Thoracic aorta (tissue), 2 donors: ENCODE measurements around the gene TMEM119. TPM values are rescaled to one million over a fixed set of nuclear protein-coding genes. Genes with fewer than 3 reads are reported as not detected.

Experiments
- ATAC-seq: fragments of 150-250 bp; one replicate; pipeline ENCODE4 v1.8.0; 2017; ENCODE audit warnings: low read depth; ENCODE audit not compliant: insufficient number of reproducible peaks, low FRiP score
- DNase-seq: peaks from one replicate; pipeline ENCODE4 v3.0.0-alpha.2; 2020; ENCODE audit warnings: low spot score
- H3K27ac ChIP-seq, 2 donors: fragments of 200-600 bp; sonication (generic); 1 replicate in 1 of 2; 2 replicates in 1 of 2; pipeline ENCODE4 v1.5.1; 2016; ENCODE audit warnings: mild to moderate bottlenecking in 2 of 2, moderate library complexity in 2 of 2
- H3K27me3 ChIP-seq: fragments of 200-600 bp; sonication (generic); replicated peaks from 2 replicates; pipeline ENCODE4 v1.6.0; 2016; ENCODE audit warnings: mild to moderate bottlenecking; ENCODE audit not compliant: insufficient read depth
- H3K36me3 ChIP-seq: fragments of 200-600 bp; sonication (generic); one replicate; pipeline ENCODE4 v1.5.1; 2016
- H3K4me1 ChIP-seq, 2 donors: fragments of 200-600 bp; sonication (generic); 1 replicate in 1 of 2; 2 replicates in 1 of 2; pipeline versions ENCODE4 v1.5.1 to v1.6.0; 2016; ENCODE audit warnings: low read depth in 2 of 2, mild to moderate bottlenecking in 1 of 2; ENCODE audit not compliant: control insufficient read depth in 1 of 2
- H3K4me3 ChIP-seq: fragments of 200-600 bp; sonication (generic); 2 replicates; pipeline ENCODE4 v1.5.1; 2016; ENCODE audit warnings: mild to moderate bottlenecking
- H3K9me3 ChIP-seq: fragments of 200-600 bp; sonication (generic); 2 replicates; pipeline ENCODE4 v1.5.1; 2016
- CTCF ChIP-seq: fragments of 200-600 bp; sonication (generic); IDR thresholded peaks from one replicate; pipeline ENCODE4 v1.5.1; 2019; ENCODE audit warnings: antibody characterized with exemption
- total RNA-seq, 2 donors: library from RNA; depleted of rRNA; stranded (reverse); fragments of >200 nt; gene quantifications; one replicate each; pipeline versions ENCODE4 v1.1.0 to v1.2.3, GENCODE V29; 2016

TMEM119 gene
- total RNA-seq, 2 donors from 2014 or later, result 4.1 to 4.6 TPM

DNA sequence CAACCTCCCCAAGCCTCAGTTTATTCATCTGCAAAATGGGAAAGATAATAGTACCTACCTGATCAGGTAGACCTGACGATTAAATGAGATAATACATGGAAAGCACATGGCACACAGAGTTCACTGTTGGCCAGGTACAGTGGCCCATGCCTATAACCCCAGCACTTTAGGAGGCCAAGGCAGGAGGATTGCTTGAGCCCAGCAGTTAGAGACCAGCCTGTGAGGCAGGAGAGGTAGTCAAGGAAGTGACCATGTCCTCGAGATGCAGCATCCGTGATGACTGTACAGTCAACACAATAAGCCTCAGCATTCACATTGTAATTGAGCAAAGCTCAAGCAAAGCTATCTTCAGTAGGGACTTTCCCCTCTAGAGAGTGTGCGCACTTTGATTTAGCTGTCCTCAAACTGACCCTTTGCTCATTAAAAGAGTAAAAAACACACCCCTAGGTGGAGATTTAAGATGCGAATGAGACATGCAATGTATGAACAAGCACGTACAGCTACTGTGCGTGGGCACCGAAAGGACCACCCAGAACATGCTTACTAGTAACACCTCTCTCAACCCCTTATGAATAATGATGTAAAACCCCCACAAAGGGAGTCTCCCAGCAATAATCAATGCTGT, 25.6 kb downstream of the TMEM119 start:
- TF ChIP-seq CTCF, result no peak
- ATAC-seq (no peak), DNase-seq (no peak)
- Histone ChIP-seq H3K27ac (no peak overlapping the region), H3K4me1 (no peaks in the 10 kb centered on the region), H3K9me3 (no peaks in the 10 kb centered on the region), H3K36me3 (peaks cover 13% of the 10 kb centered on the region), H3K27me3 (no peaks in the 10 kb centered on the region), H3K4me3 (no peak overlapping the region)

GRCh38 chr12:108571609-108572165, 26.2 kb downstream of the TMEM119 start:
- H3K27ac ChIP-seq, result no peak overlapping the region
- ATAC-seq (no peak), DNase-seq (no peak)
- no peaks in the 10 kb centered on the region for H3K27me3 ChIP-seq
- H3K4me1 ChIP-seq, result no peaks in the 10 kb centered on the region
- H3K4me3 ChIP-seq, result no peak overlapping the region
- TF ChIP-seq CTCF, result no peak
- no peaks in the 10 kb centered on the region for H3K9me3 ChIP-seq
- peaks cover 19% of the 10 kb centered on the region for H3K36me3 ChIP-seq

- peaks cover 3 to 6% of the 10 kb centered on the region in 2 donors for H3K4me1 ChIP-seq
- no peak overlapping the region for H3K4me3 ChIP-seq
- DNase-seq (no peak), ATAC-seq (no peak)
- peaks cover 24% of the 10 kb centered on the region for H3K36me3 ChIP-seq
- no peaks in the 10 kb centered on the region for H3K27me3 ChIP-seq
- TF ChIP-seq CTCF, result no peak
- H3K27ac ChIP-seq, result no peak overlapping the region
- H3K9me3 ChIP-seq, result no peaks in the 10 kb centered on the region
Observed at GRCh38 chr12:108570743-108571608, 26.9 kb downstream of the TMEM119 start.

DNA sequence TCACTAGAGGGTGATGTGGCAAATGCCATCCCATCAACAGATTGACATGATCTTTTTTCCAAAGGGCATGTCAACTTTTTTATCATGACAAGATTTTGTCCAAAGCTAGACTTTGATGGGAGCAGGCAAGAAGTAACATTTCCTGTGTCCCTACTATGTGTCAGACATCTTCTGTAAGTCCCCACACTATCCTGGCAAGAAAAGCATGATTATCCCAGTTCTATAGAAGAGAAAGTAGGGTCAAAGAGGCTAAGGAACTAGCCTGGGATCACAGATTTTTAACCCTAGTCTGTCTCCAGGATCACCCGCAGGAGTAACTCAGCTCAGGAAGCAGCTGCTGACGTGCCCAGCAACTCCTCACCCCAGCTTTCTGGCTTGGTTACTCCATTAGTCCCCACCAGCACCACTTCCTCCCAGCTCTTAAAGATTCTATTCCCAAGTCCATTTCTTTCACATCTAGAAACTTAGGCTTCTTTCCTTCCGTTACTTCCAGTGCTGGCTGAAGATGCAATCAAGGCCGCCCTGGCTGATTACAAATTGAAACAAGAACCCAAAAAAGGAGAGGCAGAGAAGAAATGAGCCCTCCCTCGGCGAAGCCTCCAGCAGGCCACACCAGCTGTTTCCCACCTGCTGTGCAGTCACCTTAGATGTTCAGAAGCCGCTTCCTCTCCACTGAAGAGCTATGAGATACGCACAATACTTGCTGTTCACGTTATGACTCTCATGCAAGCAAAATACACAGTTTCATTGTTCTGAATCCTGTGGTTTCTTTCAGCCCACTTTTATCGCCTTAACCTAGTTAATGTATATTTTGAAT, 29.3 kb downstream of the TMEM119 start:
- Histone ChIP-seq H3K4me3 (no peak overlapping the region), H3K27me3 (no peaks in the 10 kb centered on the region), H3K36me3 (peaks cover 34% of the 10 kb centered on the region), H3K27ac (no peak overlapping the region), H3K9me3 (no peaks in the 10 kb centered on the region), H3K4me1 (peaks cover 12 to 18% of the 10 kb centered on the region in 2 donors)
- TF ChIP-seq CTCF, result no peak
- ATAC-seq (no peak), DNase-seq (no peak)
